Activated T-cell treated with anti-CD3 and anti-CD28 coated beads, Interleukin-2, amount 50 U/mL, for 48 hours (primary cell): ENCODE data around the gene CD79B.

Experiments used
- DNase-seq, 2 experiments: peaks; one replicate each; pipeline ENCODE4 v3.0.0-alpha.2; 2020

CD79B gene

DNA sequence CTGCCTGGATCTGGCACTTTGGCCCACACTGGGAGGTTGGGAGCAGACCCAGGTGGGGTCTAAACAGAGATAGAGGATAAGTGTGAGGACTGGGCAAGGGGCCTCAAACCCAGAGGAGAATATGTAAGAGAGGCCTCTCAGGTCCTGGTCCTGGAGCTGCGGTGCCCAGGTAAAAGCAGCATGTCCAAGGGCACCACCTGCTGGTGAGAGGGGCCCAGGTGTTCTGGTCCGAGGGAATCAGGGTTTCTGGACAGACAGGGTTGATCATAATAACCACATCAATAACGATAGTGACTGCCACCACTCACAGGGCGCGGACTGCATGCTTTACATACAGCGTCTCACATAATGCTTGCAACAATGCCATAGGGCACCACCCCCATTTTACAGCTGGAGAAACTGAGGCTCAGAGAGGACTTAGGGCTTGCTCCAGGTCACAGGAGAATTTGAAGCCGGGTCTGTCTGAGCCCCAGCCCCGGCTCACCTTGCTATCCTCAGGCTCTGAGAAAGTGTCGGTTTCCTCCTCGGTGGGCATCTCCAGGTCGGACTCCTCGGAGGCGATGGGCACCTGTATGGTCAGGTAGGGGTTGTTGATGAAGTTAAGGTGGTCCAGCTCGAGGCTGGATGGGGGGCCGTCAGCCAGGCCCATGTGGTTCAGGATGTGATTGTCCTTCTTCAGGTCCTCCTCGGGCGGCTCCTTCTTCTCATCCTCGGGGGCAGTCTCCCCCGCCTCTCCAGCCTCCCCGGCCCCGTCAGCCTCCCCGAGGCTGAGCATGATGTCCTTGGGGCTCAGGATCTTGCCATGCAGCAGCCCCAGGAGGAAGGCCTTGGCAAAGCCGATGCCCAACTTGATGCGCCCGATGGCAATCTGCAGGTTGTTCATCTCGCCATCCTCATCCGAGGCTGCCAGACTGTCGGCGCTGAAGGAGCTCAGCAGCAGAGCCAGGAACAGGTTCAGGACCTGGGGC lies 19.1 kb upstream of the CD79B start:
- DNase-seq: peak; percentile 50 to 56

DNA sequence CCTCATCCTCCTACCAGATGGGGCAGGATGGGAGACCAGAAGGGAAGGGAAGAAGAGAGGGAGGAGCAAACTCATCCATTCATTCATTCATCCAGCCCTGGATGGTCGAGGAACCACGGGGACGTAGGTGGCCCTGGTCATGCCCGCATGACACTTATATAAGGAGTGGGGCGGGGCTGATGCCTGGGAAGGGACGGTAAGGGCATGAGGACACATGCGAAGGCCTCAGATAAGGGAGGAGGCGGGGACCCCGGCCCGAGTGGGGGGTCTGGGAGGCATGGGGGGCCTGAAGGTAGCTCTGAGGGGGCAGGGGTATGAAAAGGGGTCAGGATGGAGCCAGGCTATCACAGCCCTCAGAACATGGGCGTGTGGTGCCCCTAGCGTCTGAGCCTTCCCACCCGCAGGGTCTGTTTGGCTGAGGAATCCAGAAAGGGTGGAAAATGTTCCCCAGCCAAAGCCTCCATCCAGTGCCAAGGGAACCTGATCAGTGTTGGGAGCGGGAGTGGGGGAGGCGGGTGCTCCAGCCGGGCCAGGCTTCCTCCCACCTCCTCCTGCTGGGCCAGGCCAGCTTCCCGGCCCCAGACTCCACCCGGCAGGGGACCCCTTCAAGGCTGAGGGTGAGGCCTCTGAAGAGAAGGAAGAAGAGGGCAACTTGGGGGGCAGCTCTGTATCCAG lies 17.6 kb upstream of the CD79B start:
- DNase-seq: no peak

DNA sequence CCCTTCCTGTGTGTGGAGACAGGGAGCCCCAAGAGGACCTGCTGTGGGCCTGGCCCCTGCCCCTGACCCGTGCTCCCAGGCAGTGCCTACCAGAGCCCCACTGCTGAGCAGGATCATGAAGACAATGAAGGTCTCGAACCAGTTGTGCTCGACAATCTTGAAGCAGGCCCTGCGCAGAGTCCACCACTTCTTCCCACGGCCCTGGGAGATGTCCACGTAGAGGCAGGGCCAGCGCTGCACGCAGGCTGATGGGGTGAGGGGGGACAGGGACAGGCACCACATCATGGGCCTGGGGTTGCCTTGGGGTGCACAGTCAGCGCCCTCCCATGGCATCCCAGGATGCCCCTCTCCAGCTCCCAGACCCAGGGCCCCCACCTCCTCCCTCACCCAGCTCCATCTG lies 16.4 kb upstream of the CD79B start:
- no peak for DNase-seq

DNA sequence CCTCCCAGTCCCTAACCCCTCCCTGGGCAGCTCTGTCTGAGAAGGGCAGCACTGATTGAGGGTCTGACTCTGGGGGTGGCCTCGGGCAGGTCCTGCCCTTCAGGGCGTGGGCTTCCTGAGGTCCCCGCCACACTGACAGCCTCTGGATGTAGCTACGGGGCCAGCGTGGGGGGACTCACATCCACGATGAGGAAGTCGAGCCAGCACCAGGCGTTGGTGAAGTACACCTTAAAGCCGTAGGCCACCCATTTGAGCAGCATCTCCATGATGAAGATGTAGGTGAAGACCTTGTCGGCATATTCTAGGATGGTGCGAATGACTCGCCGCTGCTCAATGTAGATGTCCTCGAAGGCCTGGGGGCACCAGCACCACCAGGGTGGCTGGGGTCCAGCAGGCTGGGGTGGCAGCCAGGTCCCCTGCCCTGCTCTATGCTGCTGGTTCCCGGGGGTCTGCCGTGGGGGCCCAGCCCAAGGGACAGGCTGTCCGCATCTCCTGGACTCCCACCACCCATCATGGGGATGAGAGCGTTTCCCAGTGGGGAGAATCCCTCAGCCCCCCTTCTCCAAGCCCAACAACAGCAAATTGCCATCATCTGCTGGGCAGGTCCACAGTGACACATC lies 15.7 kb upstream of the CD79B start:
- DNase-seq: no peak

DNA sequence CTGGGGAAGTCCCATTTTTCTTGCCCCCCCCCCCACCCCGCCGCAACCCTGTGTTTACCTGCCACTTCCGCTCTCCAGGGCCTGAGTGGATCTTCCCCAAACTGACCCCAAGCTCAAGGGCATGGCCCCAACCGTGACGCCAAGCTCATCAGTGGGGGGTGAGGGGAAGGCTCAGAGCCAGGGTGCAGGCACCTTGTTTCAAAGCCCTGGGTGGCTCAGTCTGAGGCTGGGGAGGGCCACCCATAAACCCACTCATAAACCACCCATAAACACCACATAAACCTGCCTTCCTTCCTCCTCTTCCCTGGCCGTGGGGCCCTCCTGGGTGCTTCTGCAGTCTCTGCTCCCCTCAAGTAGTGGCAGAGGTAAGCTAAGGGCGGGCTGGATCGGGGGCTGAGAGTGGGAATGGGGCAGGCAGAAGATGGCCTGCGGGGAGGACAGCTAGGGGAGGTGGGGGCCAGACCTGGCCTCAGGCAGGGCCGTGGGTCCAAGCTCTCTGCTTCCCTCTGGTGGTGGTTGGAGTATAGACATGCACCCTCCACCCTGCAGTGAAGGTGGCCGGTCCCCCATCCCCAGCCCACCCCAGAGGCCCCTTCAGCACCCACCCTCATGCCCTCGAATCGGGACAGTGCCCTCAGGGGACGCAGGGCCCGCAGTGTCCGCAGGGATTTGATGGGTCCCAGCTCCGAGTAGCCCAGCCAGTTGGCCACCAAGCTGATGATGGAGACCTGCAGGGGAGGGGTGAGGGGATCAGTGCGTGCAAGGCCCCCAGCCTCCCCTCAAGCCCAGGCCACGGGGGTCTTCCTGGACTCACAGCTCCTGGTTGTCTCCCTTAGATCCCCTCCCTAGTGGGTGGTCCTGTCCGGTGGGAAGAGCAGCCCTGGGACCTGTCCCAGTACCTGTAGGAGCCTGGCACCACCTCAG lies 14.6 kb upstream of the CD79B start:
- DNase-seq: peak; percentile 74 to 78

DNA sequence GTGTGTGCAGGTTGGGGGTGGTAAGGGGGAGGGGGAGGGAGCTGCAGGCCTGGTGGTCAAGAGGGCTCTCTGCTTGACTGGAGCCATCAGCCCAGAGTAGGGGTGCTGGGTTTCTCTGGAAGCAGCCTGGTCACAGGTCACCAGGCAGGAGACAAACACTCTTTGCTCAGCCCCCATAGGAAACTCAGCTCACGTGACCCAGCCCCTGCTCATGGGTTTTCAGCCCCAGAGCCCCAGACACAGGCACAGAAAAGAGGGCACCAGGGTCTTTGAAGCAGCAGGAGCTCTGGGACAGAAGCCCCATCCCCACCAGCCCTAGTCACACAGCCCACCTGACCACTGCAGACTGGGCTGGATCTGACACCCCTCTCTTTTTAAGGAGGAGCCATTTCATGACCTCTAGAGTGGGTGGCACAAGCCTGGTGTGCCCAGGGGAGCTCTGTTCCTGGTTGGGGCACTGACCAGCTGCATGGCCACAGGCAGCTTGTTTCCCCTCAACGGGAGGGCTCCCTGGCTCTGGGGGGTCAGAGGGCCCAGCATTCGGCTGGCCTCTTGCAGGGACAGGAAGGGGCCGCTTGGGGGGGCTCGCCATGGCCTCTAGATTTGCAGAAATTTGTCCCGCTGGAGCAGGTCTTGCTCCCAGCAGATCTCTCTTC lies 13.8 kb upstream of the CD79B start:
- no peak for DNase-seq

DNA sequence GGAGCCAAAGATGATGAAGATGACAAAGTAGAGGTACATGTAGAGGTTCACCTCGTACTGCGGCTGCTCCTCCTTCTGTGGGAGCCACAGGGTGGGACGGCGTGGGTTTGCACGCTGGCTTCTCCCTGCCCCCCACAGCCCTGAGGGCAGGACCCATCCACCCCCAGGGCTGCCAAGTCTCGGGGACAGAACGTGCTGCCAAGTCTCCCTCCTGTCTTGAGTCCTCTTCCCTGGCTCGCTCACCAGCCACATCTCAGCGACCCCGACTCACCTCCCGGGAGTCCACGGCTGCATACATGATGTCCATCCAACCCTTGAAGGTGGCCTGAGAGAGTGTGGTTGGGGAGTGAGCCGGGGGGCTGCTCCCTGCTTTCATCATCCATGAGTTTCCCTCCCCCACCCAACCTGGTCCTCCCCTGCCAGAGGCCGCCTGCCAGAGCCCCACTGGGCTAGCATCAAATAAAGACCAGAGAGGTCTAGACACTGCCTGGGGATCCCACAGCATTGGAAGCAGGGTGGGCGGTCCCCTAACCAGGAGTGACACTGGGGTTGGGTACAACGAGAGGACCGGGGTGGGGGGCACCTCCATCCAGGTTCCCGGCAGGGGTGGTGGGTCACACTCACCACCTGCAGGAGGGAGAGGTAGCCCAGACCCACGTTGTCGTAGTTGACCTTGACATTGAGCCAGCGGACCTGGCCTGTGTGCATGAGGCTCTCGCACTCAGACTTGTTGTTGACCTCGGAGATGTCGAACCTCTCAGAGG lies 12.8 kb upstream of the CD79B start:
- no peak for DNase-seq

DNA sequence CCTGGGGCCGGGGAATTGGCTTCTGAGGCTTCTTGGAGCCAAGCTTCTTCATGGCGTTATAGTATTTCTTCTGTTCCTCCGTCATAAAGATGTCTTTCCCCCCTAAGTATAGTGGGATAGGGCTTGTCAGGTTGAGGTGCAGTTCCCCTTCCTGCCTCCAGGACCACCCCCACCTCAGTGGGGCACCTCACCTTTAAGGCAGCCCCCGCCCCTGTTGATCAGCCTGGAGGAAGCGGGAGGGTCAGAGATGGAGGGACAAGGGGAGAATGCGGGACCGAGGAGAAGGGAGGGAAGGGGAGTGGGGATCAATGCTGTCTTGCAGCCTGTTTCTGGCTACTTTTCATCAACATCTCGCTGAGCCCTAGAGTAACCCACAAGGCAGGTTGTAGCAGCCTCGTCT lies 11.6 kb upstream of the CD79B start:
- DNase-seq: no peak

DNA sequence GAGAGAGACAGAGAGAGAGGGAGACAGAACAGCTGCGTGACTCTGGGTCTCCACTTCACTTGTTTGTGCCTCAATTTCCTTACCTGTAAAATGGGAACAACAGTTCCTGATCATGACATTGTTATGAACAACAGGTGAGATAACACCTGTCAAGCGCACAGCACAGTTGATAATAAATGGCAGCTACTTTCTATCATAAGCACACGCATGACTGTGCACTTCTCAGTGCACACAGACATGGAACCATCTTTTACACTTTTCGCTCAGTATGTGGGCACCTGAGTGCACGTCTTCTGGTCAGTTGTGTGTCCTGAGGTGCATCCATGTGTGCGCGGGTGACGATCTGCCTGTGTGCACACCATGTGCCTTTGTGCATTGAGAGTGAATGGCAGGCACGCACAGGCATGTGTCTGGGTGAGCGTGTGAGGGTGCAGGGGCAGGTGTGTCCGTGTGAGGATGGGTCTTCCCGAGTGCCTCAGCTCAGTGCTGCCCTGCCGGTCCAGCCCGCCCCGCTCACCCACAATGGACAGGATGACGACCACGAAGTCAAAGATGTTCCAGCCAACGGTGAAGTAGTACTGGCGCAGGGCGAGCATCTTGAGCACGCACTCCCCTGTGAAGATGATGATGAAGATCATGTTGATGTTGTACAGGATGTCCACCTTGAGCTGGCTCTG lies 10.3 kb upstream of the CD79B start:
- no peak for DNase-seq

DNA sequence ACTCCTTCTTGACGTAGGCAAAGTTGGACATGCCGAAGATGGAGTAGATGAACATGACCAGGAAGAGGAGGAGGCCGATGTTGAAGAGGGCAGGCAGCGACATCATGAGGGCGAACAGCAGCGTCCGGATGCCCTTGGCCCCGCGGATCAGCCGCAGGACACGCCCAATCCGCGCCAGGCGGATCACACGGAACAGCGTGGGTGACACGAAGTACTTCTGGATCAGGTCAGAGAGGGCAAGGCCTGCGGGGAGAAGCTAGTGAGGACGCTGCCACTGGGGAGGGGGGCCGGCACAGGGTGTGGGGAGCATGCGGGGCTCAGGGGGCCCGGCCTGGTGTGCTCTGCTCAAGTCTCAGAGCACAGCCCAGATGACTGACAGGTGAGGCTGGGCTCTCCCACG lies 9.6 kb upstream of the CD79B start:
- no peak for DNase-seq

DNA sequence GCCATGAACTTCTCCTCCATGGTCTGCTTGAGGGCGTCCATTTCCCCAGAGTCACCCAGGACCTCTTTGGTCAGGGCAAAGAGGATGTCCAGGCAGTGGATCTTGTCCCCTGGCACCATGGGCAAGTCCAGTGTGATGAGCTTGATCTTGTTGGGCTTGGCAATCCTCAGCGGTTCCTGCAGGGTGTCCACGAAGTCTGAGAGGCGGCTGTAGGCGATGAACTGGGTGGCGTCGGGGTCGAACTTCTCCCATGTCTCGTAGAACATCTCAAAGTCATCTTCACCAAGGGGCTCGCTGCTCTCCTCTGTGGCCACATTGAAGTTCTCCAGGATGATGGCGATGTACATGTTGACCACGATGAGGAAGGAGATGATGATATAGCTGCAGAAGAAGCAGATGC lies 9.0 kb upstream of the CD79B start:
- DNase-seq: no peak

DNA sequence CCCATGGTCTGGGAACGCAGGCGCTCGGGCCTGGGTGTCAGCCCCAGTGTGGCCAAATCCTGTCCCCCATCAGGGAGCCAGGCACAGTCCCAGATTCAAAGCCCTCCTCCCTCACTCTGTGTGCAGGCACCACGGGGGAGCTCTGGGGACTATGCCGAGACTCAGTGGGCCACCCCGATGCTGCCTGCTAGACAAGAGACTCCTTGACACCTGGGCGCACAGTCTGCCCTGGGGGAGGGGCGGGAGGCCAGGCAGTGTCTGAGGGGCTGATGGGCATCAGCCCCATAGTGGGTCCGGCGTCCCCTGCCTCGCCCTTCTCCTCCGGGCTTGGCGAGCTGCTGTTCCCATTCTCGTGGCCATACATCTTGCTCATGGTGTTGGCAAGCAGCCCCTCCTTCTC lies 8.5 kb upstream of the CD79B start:
- DNase-seq: no peak

DNA sequence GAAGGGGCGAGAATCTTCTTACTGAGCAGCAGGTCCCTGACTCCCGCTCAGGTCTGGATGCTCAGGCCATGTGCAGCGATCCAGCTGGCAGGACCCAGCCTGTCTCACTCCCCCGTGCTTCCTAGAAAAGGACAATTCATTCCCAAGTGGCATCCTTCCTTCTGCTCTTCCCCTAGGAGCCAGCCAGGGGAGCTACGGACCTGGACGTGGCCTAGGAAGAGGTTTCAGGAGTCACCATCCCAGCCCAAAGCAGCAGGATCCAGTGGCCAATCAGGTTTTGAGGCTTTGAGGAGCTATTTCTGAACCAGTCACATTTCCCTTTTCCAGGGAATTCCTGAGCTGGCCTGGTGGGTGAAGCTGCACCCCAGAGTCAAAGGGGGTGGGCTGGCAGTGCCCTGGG lies 7.8 kb upstream of the CD79B start:
- DNase-seq: no peak

DNA sequence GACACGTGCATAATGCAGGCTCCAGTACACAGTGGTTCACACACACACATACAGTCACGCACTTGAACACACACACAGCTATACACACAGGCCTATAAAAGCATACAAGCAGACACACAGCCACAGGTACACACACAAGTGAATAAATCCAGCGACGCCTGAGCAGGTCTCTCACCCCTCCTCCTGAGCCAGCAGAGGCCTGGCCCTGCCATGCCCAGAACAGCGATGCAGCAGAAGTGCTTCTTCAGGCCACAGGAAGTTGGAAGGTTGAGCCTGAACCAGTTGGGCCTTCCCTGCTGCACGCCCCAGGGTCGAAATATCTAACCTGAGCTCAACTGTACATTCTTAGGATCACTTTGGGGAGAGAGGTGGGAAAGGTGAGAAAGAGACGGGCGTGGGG lies 7.3 kb upstream of the CD79B start:
- no peak for DNase-seq

DNA sequence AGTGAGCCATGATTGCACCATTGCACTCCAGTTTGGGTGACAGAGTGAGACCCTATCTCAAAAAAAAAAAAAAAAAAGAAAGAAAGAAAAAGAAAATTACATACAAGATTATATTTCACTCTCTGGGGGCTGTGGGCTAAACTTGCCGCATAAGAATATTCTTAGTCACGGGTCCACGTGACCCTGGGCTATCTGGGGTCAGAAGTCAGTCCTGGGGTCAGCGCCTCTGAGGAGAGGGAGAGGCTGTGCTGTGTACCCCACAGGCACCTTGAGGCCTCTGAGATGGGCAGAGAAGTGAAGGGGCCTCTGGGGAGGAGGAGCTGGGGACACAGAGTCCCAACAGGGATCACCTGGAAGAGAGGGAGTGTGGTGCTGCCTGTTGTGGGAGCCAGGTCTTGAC lies 5.8 kb upstream of the CD79B start:
- no peak for DNase-seq

DNA sequence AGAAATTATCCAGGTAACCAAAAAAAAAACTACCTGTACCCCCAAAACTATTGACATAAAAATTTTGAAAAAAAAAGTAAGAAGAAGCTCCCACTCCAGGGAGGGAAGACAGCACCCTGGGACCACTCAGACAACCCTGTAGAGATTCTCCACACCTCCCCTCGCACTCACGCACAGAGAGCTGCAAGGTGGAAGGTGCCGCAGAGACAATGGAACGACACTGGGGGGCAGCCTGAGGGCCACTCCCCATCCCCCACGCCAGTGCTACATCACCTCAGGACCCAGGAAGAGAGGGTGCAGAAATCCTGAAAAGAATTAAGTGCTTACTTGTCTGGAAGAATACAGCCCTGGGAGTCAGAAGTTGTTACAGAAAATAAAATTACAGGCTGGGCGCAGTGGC lies 5.2 kb upstream of the CD79B start:
- no peak for DNase-seq

DNA sequence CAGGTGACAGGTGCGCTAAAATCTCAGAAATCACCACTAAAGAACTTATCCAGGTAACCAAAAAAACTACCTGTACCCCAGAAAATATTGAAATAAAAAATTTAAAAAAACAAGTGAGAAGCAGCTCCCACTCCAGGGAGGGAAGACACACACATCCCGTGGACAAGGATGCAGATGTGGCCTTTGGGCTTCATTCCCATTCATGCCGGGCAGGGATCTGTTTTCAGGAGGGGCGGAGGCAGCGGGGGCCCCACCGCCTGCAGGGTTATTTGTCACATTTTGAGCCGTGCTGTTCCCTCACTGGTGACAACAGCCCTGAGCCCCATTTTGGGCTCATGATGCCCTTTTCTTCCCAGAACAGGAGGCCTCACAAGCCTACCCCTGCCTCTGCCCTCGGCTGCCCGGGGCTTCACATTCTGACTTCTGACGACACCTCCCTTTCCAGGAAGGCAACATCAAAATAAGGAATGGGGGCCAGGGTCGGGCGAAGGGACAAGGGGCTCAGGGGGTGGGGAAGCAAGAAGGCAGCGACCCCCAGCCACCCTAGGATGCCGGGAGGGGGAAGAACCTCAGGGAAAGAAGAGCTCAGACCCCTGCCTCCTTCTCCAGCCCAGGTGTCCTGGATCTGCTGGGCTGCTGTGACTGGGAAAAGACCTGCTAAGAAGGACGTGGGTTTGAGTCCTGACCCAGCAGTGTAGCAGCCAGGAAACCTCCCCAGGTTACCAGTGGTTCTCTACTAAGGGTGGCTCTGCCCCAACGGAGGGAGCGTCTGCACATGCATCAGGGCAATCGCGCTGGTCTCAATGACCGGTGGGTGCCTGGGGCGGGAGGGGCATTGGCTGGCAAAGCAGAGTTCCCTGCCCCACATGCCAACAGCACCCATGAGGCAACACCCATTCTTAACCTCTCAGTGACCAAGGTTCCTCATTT lies 2.3 kb upstream of the CD79B start:
- DNase-seq: no peak

DNA sequence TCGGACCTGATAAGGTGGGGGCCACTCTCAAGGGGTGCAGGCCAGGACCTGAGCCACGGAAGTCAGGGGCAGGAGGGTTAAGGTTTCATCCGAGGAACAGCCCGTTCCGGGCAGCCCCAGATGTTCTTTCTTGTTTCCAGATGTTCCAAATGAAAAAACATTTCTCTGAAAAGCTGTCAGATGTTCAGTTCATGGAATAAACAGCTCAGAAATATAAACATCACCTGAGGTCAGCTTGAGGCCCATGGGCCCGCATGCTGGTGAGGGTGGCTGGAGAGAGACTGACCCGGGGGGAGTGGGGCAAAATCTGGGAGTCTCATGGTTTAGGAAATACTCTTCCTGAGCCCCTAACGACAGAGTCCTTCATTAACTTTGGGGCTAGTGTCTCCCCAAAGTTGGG lies 1.5 kb upstream of the CD79B start:
- DNase-seq: no peak

DNA sequence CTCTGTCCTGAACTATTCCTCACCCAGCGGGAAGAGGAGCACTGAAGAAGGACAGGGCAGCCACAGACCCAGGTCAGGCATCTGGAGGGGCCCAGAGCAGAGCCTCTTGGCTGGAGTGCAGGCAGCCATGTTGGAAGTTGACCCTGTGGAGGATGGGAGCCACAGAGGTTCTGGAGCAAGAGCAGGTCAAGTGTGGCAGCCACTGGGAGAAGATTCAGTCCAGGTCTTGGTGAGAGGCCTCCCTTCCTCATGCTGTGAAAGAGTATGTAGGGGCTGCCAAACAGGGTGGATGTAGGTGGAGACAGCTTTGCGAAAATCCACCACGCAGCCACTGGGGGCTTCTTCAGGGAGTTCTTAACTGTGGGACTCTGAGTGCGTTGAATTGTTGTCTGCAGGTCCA lies 590 bp upstream of the CD79B start:
- DNase-seq: no peak
